GM12874 (cell line): ENCODE results near the gene MOB3B.

ENCODE experiments used
- CTCF ChIP-seq: IDR thresholded peaks from 2 replicates; pipeline ENCODE4 v1.5.1; 2011; ENCODE audit warnings: low read depth, mild to moderate bottlenecking, control low read depth, low read length, moderate library complexity; ENCODE audit not compliant: insufficient read depth

Gene MOB3B

DNA sequence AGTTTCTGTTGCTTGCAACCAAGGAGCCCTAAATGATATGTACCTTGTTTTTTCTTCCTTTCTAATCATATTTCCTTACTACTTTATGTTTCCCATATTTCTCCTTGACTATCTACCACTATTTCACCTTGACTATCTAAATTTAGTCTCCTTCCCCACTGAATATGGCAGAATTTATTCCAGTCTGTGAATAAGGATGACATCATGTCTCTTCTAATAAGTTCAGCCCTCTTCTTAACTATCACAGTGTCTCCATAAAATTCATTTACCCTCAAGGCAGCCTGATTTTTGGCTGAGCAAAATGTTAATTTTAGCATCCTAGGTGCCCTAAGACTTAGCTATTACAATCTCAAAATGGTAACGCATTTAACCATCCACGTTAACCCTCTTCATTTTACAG is 133.1 kb downstream of the MOB3B start:
- no peak for TF ChIP-seq CTCF

DNA sequence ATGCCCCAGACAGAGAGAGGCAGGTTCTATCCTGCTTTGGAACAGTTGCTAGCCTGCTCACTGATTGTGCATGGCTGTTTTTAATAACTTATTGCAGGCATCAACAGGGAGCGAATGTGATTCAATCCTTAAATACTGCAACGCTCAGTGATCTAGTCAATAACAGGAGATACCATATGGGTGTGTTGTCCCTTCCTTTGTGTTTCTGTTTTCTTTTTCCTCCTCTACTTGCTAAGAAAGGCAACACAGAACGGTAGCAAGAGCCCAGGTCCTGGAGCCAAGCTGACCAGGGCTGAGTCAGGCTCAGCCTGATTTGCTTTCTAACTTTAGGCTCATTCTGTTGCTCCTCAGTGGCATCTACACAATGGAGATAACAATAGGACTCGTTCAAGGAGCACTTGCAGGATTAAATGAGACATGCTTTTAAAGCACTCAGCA is 134.1 kb downstream of the MOB3B start:
- no peak for TF ChIP-seq CTCF

- TF ChIP-seq CTCF, result no peak
These were observed 134.8 kb downstream of the MOB3B start for GRCh38 chr9:27394826-27395201.

GRCh38 chr9:27394154-27394825 is 135.3 kb downstream of the MOB3B start:
- TF ChIP-seq CTCF, result no peak

DNA sequence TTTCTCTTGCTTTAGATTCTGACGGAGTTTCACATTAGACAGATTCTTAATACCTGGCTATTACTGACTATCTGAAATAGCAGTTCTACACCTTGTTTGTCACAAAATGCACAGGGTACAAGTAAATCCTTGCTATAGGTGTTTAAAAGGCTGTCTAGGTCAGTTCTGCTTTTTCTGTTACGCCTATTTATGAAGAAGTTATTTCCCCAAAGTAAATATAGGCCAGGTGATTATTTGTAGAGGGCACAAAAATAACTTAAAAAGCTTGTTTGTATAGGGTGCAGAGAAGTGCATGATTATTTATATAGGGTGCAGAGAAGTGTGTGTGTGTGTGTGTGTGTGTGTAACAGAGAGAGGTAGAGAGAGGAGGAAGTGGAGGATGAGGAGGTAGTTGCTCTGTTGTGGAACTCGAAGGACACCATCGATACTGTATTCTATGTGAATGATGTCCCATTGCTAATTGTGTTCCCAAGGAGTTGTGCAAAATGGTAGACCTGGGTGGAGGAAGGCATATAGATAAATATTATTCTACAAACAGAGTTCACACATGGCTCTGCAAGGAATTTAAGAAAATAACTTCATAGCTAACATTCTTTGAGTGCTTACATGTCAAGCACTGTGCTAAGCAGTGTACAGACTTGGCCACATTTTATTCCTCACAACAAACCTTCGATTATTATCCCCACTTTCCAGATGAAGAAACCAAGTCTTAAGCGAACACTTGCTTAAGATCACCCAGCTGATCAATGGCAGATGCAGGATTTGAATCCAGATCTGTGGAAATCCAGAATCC is 136.4 kb downstream of the MOB3B start:
- no peak for TF ChIP-seq CTCF

DNA sequence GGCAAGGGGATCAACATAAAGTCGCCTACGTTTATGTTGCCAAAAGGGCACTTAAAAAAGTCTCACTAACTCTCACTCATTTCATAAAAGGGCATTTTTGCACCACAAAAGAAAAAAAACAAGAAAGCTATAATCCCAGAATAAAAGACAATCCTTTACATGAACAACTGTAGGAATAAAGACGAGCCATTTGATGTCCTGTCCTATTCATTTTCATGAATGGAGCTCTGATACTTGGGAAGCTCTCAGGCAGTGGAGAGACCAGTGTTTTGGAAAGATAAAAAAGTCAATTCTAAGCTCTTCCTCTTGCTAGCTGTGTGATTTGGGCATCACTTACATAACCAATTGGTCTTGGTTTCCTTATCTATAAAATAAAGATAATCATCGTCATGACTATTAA is 137.2 kb downstream of the MOB3B start:
- no peak for TF ChIP-seq CTCF

DNA sequence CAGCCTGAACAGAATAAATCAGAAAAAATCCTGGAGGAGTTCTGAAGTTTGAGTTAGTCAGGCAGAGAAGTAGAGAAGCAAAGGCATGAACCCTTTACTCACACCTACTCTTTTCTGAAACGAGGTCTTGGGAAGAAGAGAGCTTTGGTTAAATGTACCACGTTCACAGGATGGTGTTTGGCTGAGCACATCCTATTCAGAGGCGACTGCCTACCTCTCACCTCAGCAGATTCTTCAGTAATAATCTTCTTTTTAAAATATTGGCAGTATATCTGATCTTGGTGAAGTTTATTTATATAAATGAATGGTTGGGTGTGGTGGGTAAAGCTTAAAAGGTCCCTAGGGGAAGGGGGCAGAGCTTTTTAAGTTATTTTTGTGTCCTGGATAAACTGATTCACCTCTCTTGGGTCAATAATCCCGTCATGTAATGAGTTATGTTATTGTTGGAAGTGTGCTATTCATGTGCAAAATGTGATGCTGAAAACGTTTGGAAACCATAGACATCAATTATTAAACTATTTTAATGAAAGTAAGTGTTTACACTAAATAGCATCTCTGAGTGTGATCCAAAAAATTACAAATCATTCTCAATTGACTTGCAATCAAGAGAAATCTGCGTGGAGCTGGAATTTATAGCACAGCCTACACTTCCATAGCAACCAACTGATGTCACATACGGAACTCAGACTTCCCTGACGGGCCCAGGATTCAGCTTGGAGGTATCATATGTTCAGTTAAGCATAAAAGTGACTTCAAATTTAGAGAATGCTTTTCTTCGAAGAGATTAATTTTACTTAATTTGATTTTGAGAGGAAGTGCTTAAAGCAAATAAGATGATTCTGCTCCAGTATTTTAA is 138.3 kb downstream of the MOB3B start:
- TF ChIP-seq CTCF, result no peak
